GM21526 (cell line): ENCODE data around the gene ANTXR2.

Experiments
- ATAC-seq: cut with Tn5 transposase; IDR thresholded peaks from one replicate; pipeline ENCODE4 v1.9.1; 2021; ENCODE audit warnings: moderate library complexity; ENCODE audit not compliant: unreplicated experiment, low FRiP score

The ANTXR2 gene

GRCh38 chr4:80070880-80071603, 2.0 kb downstream of the ANTXR2 start:
- ATAC-seq = no peak

- no peak for ATAC-seq
These were observed 2.9 kb downstream of the ANTXR2 start for GRCh38 chr4:80069837-80070731.

GRCh38 chr4:80069108-80069836, 3.8 kb downstream of the ANTXR2 start:
- ATAC-seq = no peak

- no peak for ATAC-seq
These were observed 7.4 kb downstream of the ANTXR2 start for GRCh38 chr4:80065601-80066000.

GRCh38 chr4:80062527-80062926, 10.5 kb downstream of the ANTXR2 start:
- no peak for ATAC-seq

- no peak for ATAC-seq
These were observed 12.2 kb downstream of the ANTXR2 start for GRCh38 chr4:80060804-80061203.

GRCh38 chr4:80058740-80059139, 14.3 kb downstream of the ANTXR2 start:
- peak; percentile 100 for ATAC-seq

- ATAC-seq = no peak
These were observed 18.7 kb downstream of the ANTXR2 start for GRCh38 chr4:80054375-80054774.

GRCh38 chr4:80053140-80053910, 19.7 kb downstream of the ANTXR2 start:
- ATAC-seq = no peak

GRCh38 chr4:80049813-80050534, 23.1 kb downstream of the ANTXR2 start:
- ATAC-seq = no peak

- no peak for ATAC-seq
These were observed 23.6 kb downstream of the ANTXR2 start for GRCh38 chr4:80049402-80049801.

GRCh38 chr4:80045786-80046185, 27.2 kb downstream of the ANTXR2 start:
- no peak for ATAC-seq

GRCh38 chr4:80043541-80043940, 29.5 kb downstream of the ANTXR2 start:
- no peak for ATAC-seq

GRCh38 chr4:80042821-80043220, 30.2 kb downstream of the ANTXR2 start:
- ATAC-seq = no peak

GRCh38 chr4:80037864-80038263, 35.2 kb downstream of the ANTXR2 start:
- ATAC-seq = no peak

GRCh38 chr4:80036949-80037685, 35.9 kb downstream of the ANTXR2 start:
- ATAC-seq = no peak

- ATAC-seq = no peak
These were observed 36.7 kb downstream of the ANTXR2 start for GRCh38 chr4:80036306-80036705.

- ATAC-seq = no peak
These were observed 37.7 kb downstream of the ANTXR2 start for GRCh38 chr4:80035336-80035735.

- no peak for ATAC-seq
These were observed 39.4 kb downstream of the ANTXR2 start for GRCh38 chr4:80033581-80033980.
